GM06990 (cell line): ENCODE data around the gene ANGEL2.

Experiments
- DNase-seq: peaks from one replicate; pipeline ENCODE4 v3.0.0-alpha.2; 2011; ENCODE audit not compliant: insufficient read length; ENCODE audit errors: extremely low read depth
- H3K27me3 ChIP-seq: replicated peaks from 2 replicates; pipeline ENCODE4 v1.6.0; 2011; ENCODE audit warnings: low read length; ENCODE audit not compliant: control insufficient read depth, insufficient read depth
- H3K36me3 ChIP-seq: 2 replicates; pipeline ENCODE4 v1.5.1; 2011; ENCODE audit warnings: low read length; ENCODE audit not compliant: control insufficient read depth, insufficient read depth
- H3K4me3 ChIP-seq: replicated peaks from 2 replicates; pipeline ENCODE4 v1.5.1; 2011; ENCODE audit warnings: low read depth, mild to moderate bottlenecking, control low read depth, low read length
- TF ChIP-seq, protein P1 (sequence below): IDR thresholded peaks from 2 replicates; pipeline ENCODE4 v1.5.1; 2011; ENCODE audit warnings: low read length, control low read depth, mild to moderate bottlenecking, inconsistent platforms; ENCODE audit not compliant: insufficient read depth, poor library complexity, severe bottlenecking

The ANGEL2 gene

DNA sequence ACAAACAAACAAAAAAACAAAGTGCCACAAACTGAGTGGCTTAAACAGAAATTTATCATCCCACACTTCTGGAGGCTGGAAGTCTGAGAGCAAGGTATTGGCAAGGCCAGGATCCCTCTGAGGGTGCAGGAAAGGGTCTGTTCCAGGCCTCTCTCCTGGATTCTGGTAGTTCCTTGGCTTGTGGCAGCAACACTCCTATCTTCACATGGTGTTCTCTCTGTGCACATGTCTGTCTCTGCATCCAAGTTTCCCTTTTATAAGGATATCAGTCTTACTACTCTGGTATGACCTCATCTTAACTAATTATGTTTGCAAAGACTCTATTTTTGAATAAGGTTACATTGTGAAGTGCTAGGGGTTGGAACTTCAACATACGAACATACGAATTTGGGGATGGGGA, 70.6 kb downstream of the ANGEL2 start:
- Histone ChIP-seq H3K4me3 (no peak overlapping the region), H3K27me3 (no peaks in the 10 kb centered on the region), H3K36me3 (no peaks in the 10 kb centered on the region)
- TF ChIP-seq, protein P1, sequence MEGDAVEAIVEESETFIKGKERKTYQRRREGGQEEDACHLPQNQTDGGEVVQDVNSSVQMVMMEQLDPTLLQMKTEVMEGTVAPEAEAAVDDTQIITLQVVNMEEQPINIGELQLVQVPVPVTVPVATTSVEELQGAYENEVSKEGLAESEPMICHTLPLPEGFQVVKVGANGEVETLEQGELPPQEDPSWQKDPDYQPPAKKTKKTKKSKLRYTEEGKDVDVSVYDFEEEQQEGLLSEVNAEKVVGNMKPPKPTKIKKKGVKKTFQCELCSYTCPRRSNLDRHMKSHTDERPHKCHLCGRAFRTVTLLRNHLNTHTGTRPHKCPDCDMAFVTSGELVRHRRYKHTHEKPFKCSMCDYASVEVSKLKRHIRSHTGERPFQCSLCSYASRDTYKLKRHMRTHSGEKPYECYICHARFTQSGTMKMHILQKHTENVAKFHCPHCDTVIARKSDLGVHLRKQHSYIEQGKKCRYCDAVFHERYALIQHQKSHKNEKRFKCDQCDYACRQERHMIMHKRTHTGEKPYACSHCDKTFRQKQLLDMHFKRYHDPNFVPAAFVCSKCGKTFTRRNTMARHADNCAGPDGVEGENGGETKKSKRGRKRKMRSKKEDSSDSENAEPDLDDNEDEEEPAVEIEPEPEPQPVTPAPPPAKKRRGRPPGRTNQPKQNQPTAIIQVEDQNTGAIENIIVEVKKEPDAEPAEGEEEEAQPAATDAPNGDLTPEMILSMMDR: no peak
- DNase-seq: no peak

DNA sequence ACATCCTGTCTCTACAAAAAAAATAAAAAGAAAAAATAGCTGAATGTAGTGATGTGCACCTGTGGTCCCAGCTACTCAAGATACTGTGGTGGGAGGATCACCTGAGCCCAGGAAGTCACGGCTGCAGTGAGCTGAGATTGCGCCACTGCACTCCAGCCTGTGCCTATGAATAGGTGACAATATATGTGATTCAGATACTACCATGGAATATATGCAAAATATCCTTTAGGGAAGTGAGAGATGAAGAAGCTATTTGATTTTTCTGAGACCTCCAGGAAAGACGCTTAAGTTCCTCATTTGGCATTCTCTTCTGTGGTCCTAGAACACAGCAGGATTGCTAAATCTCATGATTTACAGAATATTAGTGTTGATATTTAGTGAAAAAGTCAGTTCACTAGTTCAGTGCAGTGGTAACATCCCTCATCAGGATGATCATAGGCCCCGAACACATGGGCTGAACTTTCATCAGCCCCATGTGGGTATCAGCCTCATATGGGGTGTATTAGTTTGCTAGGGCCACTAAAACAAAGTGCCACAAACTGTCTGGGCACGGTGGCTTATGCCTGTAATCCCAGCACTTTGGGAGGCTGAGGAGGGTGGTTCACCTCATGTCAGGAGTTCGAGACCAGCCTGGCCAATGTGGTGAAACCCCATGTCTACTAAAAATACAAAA, 71.3 kb downstream of the ANGEL2 start:
- H3K4me3 ChIP-seq: no peak overlapping the region
- TF ChIP-seq, protein P1: no peak
- no peak for DNase-seq
- H3K36me3 ChIP-seq: no peaks in the 10 kb centered on the region
- no peaks in the 10 kb centered on the region for H3K27me3 ChIP-seq

DNA sequence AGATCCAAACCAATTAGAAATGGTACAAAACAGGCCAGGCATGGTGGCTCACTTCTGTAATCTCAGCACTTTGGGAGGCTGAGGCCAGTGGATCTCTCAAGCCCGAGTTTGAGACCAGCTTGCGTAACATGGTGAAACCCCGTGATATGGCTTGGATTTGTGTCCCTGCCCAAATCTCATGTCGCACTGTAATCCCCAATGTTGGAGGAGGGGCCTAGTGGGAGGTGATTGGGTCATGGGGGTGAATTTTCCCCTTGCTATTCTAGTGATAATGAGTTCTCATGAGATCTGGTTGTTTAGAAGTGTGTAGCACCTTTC, 72.3 kb downstream of the ANGEL2 start:
- DNase-seq: no peak
- Histone ChIP-seq H3K27me3 (no peaks in the 10 kb centered on the region), H3K4me3 (no peak overlapping the region), H3K36me3 (no peaks in the 10 kb centered on the region)
- TF ChIP-seq, protein P1: no peak

- TF ChIP-seq, protein P1: no peak
Measured at GRCh38 chr1:212942679-212943392, 72.8 kb downstream of the ANGEL2 start.

More at GRCh38 chr1:212942679-212943392, 72.8 kb downstream of the ANGEL2 start:
- Histone ChIP-seq H3K4me3 (no peak overlapping the region), H3K36me3 (no peaks in the 10 kb centered on the region), H3K27me3 (no peaks in the 10 kb centered on the region)
- no peak for DNase-seq
